ENCODE measurements around the gene REV3L.

Gene REV3L

GRCh38 chr6:111429571-111429970, 53.4 kb downstream of the REV3L start:
- Mint-ChIP-seq H3K9me3 (peaks cover 26% of the 10 kb centered on the region), H3K4me1 (peaks cover 83% of the 10 kb centered on the region), H3K36me3 (peaks cover 35% of the 10 kb centered on the region), H3K27ac (peak overlapping the region; percentile 80), H3K27me3 (no peaks in the 10 kb centered on the region), H3K4me3 (no peak overlapping the region)

GRCh38 chr6:111428811-111429210, 54.2 kb downstream of the REV3L start:
- H3K9me3 Mint-ChIP-seq, result peaks cover 26% of the 10 kb centered on the region
- peak overlapping the region; percentile 11 for H3K4me3 Mint-ChIP-seq
- peaks cover 85% of the 10 kb centered on the region for H3K4me1 Mint-ChIP-seq
- no peaks in the 10 kb centered on the region for H3K27me3 Mint-ChIP-seq
- H3K36me3 Mint-ChIP-seq, result peaks cover 37% of the 10 kb centered on the region
- H3K27ac Mint-ChIP-seq, result no peak overlapping the region

- Mint-ChIP-seq H3K27me3 (no peaks in the 10 kb centered on the region), H3K9me3 (peaks cover 26% of the 10 kb centered on the region), H3K4me3 (peak overlapping the region; percentile 73), H3K27ac (peak overlapping the region; percentile 52), H3K4me1 (peaks cover 82% of the 10 kb centered on the region), H3K36me3 (peaks cover 34% of the 10 kb centered on the region)
Observed at GRCh38 chr6:111427341-111428116, 55.5 kb downstream of the REV3L start.

DNA sequence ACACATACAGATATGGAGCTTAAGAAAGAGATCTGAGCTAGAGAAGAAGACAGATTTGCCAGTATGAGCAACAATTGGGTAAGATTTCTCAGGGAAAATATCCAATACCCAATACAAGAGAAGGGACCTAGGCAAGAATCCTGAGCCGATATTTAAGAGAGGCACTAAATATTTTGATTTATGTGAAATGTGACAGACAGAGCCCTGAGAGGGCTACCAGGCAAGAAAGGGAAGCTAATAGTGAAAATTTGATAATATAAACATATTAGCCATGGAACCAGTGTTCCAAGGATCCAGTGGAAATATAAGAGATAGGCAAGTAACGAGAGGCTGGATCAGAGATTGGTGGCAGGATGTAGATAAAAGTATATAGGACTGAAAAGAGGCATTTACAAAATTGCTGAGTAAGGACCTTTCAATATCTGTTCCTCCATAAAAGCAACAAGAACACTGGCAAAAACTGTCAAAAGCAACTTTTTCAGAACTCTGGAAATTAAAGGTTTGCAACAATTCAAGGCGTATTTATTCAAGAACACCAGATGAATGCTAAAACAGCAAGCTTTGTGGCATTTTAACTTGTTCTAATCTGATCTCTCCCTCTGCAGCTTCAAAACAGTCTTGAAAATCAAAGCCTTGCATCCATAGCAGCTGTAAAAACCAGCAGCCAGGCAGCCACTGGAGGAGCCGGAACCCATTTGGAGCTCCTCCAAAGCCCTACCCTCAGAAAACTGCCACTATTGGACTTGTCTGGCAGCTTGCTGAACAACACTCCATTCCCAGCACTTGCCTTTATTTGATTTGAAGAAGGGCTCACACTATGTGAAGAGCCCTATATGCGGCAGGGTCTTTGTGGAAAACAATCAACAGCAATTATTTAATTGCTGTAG, 58.8 kb downstream of the REV3L start:
- H3K27me3 Mint-ChIP-seq, result no peaks in the 10 kb centered on the region
- no peak overlapping the region for H3K27ac Mint-ChIP-seq
- H3K4me1 Mint-ChIP-seq, result peaks cover 66% of the 10 kb centered on the region
- H3K4me3 Mint-ChIP-seq, result no peak overlapping the region
- H3K9me3 Mint-ChIP-seq, result peaks cover 13% of the 10 kb centered on the region
- peaks cover 27% of the 10 kb centered on the region for H3K36me3 Mint-ChIP-seq

GRCh38 chr6:111423055-111423633, 59.9 kb downstream of the REV3L start:
- peaks cover 55% of the 10 kb centered on the region for H3K4me1 Mint-ChIP-seq
- peaks cover 2% of the 10 kb centered on the region for H3K9me3 Mint-ChIP-seq
- H3K27me3 Mint-ChIP-seq, result no peaks in the 10 kb centered on the region
- no peak overlapping the region for H3K4me3 Mint-ChIP-seq
- H3K36me3 Mint-ChIP-seq, result peaks cover 17% of the 10 kb centered on the region
- H3K27ac Mint-ChIP-seq, result no peak overlapping the region

DNA sequence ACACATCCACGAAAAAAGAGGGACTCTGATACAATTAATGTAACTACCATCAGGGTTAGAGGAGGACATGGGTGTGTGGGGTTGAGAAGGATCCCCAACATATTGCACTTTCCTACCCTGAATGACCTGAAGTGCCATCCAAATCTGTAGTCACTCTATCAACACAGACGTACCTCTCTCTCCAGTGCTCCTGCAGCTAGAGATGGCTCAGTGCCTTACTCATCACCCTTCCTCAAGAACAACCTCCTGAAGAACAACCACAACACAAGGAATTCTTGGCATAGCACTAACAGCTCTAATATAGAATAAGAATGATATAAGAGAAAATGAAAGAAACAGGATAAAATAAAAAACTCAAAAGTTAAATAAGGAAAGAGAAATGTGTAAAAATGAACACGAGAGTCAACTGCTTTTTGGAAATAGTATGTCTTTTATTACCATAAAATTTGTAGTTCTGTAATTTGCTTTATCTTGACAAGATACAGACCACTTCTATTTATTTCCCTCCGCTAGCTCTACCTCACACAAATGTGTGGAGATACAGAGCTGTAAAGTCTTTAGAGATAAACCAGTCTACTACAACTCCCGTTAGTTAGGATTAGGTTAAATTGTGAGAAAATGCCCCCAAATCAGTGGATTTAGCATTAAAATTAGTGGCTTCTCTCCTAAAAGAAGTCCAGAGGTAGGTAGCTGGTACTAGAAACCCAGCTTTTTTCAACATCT, 63.9 kb downstream of the REV3L start:
- H3K4me1 Mint-ChIP-seq, result peaks cover 35% of the 10 kb centered on the region
- H3K4me3 Mint-ChIP-seq, result no peak overlapping the region
- H3K36me3 Mint-ChIP-seq, result peaks cover 10% of the 10 kb centered on the region
- H3K27ac Mint-ChIP-seq, result no peak overlapping the region
- no peaks in the 10 kb centered on the region for H3K27me3 Mint-ChIP-seq
- H3K9me3 Mint-ChIP-seq, result no peaks in the 10 kb centered on the region

- H3K4me3 Mint-ChIP-seq, result no peak overlapping the region
- H3K9me3 Mint-ChIP-seq, result no peaks in the 10 kb centered on the region
- peaks cover 23% of the 10 kb centered on the region for H3K4me1 Mint-ChIP-seq
- H3K36me3 Mint-ChIP-seq, result peaks cover 7% of the 10 kb centered on the region
- no peak overlapping the region for H3K27ac Mint-ChIP-seq
- no peaks in the 10 kb centered on the region for H3K27me3 Mint-ChIP-seq
Observed at GRCh38 chr6:111417946-111418345, 65.1 kb downstream of the REV3L start.

GRCh38 chr6:111417181-111417585, 65.8 kb downstream of the REV3L start:
- H3K36me3 Mint-ChIP-seq, result peaks cover 9% of the 10 kb centered on the region
- H3K9me3 Mint-ChIP-seq, result no peaks in the 10 kb centered on the region
- no peak overlapping the region for H3K4me3 Mint-ChIP-seq
- H3K27ac Mint-ChIP-seq, result no peak overlapping the region
- no peaks in the 10 kb centered on the region for H3K27me3 Mint-ChIP-seq
- H3K4me1 Mint-ChIP-seq, result peaks cover 23% of the 10 kb centered on the region

DNA sequence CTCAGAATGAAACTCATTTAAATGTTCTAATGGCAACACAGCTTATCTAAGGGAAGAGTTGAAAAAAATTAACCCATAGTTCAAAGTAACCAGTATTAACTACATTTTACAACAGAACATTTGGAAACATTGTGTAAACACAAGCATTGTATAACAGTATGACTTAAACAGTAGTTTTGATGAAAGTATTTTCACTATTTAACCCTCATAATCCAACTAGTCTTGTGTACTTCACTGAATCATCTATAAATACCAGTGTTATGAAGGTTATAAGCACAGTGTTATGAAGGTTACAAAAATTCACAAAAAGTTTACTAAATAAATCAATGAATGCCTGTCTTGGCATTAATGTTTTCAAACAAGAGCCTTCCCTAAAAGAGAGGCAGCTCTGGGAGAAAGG, 66.5 kb downstream of the REV3L start:
- Mint-ChIP-seq H3K27ac (no peak overlapping the region), H3K9me3 (no peaks in the 10 kb centered on the region), H3K36me3 (peaks cover 12% of the 10 kb centered on the region), H3K4me1 (peaks cover 22% of the 10 kb centered on the region), H3K27me3 (no peaks in the 10 kb centered on the region), H3K4me3 (no peak overlapping the region)

GRCh38 chr6:111414373-111414772, 68.6 kb downstream of the REV3L start:
- peaks cover 17% of the 10 kb centered on the region for H3K36me3 Mint-ChIP-seq
- no peak overlapping the region for H3K27ac Mint-ChIP-seq
- H3K9me3 Mint-ChIP-seq, result no peaks in the 10 kb centered on the region
- H3K4me3 Mint-ChIP-seq, result no peak overlapping the region
- H3K4me1 Mint-ChIP-seq, result peaks cover 15% of the 10 kb centered on the region
- H3K27me3 Mint-ChIP-seq, result no peaks in the 10 kb centered on the region

DNA sequence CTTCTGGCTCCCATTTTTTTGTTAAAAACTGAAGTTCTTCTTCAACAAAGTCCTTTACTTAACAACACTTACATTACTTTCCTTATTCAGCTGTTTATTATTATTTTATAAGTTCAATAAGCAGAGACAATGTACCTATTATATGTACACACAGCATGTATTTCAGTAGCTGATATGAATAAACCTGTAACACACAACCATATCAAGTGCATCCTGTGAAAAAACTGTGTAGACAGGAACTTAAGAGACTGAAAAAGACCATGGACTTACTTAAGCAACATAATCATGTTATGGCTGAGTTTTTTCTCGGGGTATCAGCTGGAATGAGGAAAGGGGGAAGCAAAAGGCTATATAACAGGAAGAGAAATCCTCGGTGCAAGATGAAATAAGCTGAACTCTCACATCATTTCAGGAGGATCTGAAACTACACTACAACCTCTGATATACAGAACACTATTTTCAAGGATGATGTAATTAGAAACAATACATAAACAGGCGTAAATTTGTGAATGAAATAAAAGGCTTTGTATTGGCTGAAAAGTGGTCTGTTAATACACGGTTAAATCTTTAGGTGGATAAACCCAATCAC, 70.9 kb downstream of the REV3L start:
- H3K27ac Mint-ChIP-seq, result no peak overlapping the region
- no peaks in the 10 kb centered on the region for H3K9me3 Mint-ChIP-seq
- H3K36me3 Mint-ChIP-seq, result peaks cover 19% of the 10 kb centered on the region
- peaks cover 8% of the 10 kb centered on the region for H3K4me1 Mint-ChIP-seq
- H3K27me3 Mint-ChIP-seq, result no peaks in the 10 kb centered on the region
- H3K4me3 Mint-ChIP-seq, result no peak overlapping the region

DNA sequence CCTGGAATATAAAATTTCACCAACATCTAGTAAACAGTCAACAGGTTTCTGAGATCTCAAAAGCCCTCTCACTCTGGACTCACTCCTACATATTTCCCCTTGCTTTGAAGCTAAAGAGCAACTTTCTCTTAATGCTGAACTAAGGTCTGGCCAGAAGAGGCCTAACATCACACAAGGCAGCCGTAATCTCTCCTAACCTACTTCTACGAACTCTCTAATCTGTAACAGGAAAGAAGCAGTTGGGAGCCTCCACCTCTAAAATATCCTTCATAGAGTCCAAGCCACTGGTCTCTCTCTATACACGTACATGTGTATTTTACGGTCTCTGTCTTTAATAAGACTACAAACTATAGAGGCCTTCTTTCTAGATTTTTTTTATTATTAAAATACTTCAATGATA, 72.0 kb downstream of the REV3L start:
- Mint-ChIP-seq H3K9me3 (no peaks in the 10 kb centered on the region), H3K36me3 (peaks cover 25% of the 10 kb centered on the region), H3K4me1 (peaks cover 8% of the 10 kb centered on the region), H3K27ac (no peak overlapping the region), H3K4me3 (no peak overlapping the region), H3K27me3 (no peaks in the 10 kb centered on the region)

GRCh38 chr6:111410371-111410770, 72.6 kb downstream of the REV3L start:
- H3K4me3 Mint-ChIP-seq, result no peak overlapping the region
- peaks cover 25% of the 10 kb centered on the region for H3K36me3 Mint-ChIP-seq
- H3K9me3 Mint-ChIP-seq, result no peaks in the 10 kb centered on the region
- H3K27me3 Mint-ChIP-seq, result no peaks in the 10 kb centered on the region
- peaks cover 10% of the 10 kb centered on the region for H3K4me1 Mint-ChIP-seq
- H3K27ac Mint-ChIP-seq, result no peak overlapping the region

GRCh38 chr6:111409430-111409829, 73.6 kb downstream of the REV3L start:
- Mint-ChIP-seq H3K36me3 (peaks cover 25% of the 10 kb centered on the region), H3K4me3 (no peak overlapping the region), H3K27ac (no peak overlapping the region), H3K4me1 (peaks cover 10% of the 10 kb centered on the region), H3K27me3 (no peaks in the 10 kb centered on the region), H3K9me3 (no peaks in the 10 kb centered on the region)

- H3K4me1 Mint-ChIP-seq, result peaks cover 10% of the 10 kb centered on the region
- H3K36me3 Mint-ChIP-seq, result peaks cover 36% of the 10 kb centered on the region
- no peaks in the 10 kb centered on the region for H3K9me3 Mint-ChIP-seq
- no peak overlapping the region for H3K27ac Mint-ChIP-seq
- no peaks in the 10 kb centered on the region for H3K27me3 Mint-ChIP-seq
- no peak overlapping the region for H3K4me3 Mint-ChIP-seq
Observed at GRCh38 chr6:111407686-111408085, 75.3 kb downstream of the REV3L start.

All from activated naive CD4-positive, alpha-beta T cell treated with anti-CD3 and anti-CD28 coated beads, Interleukin-2, amount 50 U/mL, for 24 hours (primary cell).